Activated B cell treated with CpG ODN at 0.5 μM for 24 hours (primary cell): ENCODE results near the gene DOCK3. TPM values are rescaled to one million over a fixed set of nuclear protein-coding genes. Genes with fewer than 3 reads are reported as not detected.
A peak's percentile ranks its signal among the peaks of the same experiment; 100 is the strongest.

Experiments
- ATAC-seq: fragments of 200-7000 bp; cut with Tn5 transposase; one replicate; pipeline ENCODE4 v1.10.0; 2021; ENCODE audit warnings: low read depth, mild to moderate bottlenecking, moderate library complexity
- CTCF ChIA-PET: fragments of 350-600 bp; sonication (Branson Sonifier 250); formaldehyde crosslinking; loops from one replicate; lab custom pipeline; 2021; ENCODE audit warnings: antibody characterized with exemption; lab: Charles Lee
- POLR2A ChIA-PET: fragments of 350-600 bp; sonication (Branson Sonifier 250); formaldehyde crosslinking; loops from one replicate; lab custom pipeline; 2021; ENCODE audit warnings: antibody characterized with exemption; lab: Charles Lee
- DNase-seq: peaks from one replicate; pipeline ENCODE4 v3.0.0; 2022
- H3K27ac Mint-ChIP-seq: one replicate; pipeline ENCODE4 v1.8.0; 2020; ENCODE audit warnings: mixed read lengths
- H3K27me3 Mint-ChIP-seq: one replicate; pipeline ENCODE4 v1.8.0; 2021; ENCODE audit warnings: mixed read lengths
- H3K36me3 Mint-ChIP-seq: one replicate; pipeline ENCODE4 v1.8.0; 2021; ENCODE audit warnings: low read depth, mixed read lengths
- H3K4me1 Mint-ChIP-seq: one replicate; pipeline ENCODE4 v1.8.0; 2021; ENCODE audit warnings: mixed read lengths
- H3K4me3 Mint-ChIP-seq: one replicate; pipeline ENCODE4 v1.8.0; 2020; ENCODE audit warnings: mild to moderate bottlenecking, mixed read lengths
- H3K9me3 Mint-ChIP-seq: one replicate; pipeline ENCODE4 v1.8.0; 2020; ENCODE audit warnings: mixed read lengths
- intact Hi-C: fragments of 100-400 bp; cut with micrococcal nuclease; formaldehyde crosslinking; loops from one replicate; pipeline ENCODE4 v1.15.1; 2024
- total RNA-seq: library from RNA; stranded (reverse); gene quantifications from 2 replicates; pipeline ENCODE4 v1.2.3, GENCODE V29; 2022
- TF ChIP-seq, protein P1 (sequence below): fragments of 200-600 bp; IDR thresholded peaks from one replicate; pipeline ENCODE4 v1.8.0; 2022; ENCODE audit warnings: antibody characterized with exemption, mild to moderate bottlenecking

The DOCK3 gene
- total RNA-seq, 1 donor from 2014 or later, result 0.04 TPM

DNA sequence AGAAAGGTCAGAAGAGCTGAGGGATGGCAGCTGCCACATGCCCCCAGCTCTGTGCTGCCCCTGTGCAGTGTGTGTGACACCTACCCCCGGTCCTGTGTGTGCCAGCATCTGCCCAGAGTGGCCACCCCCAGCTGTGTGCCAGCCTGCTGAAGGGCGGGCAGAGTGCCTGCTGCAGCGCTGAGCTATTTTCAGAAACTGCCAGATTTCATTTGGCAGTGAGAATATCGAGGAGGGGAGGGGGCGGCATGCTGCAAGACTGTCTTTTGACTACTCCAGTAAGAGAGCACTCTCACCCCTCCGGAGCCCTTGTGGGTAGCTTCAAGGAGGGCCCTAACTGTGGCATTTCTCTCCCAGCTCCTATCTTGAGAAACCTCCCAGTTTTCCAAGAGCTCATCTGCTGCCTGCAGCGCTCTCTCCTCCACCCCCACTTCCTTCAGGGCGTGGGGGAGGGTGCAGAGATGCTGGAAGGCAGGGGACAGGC, 25.2 kb upstream of the DOCK3 start:
- H3K4me1 Mint-ChIP-seq, result no peaks in the 10 kb centered on the region
- POLR2A ChIA-PET, result no interaction called here
- H3K27ac Mint-ChIP-seq, result no peak overlapping the region
- CTCF ChIA-PET, result interaction anchor here (1.6 kb wide), 1 partner anchor 33 kb away, joined by 9 read pairs; the partner anchor contains the start of gene MAPKAPK3
- intact Hi-C loops, result no loop called here
- ATAC-seq, result no peak
- no peak for DNase-seq
- H3K9me3 Mint-ChIP-seq, result no peaks in the 10 kb centered on the region
- H3K4me3 Mint-ChIP-seq, result no peak overlapping the region
- H3K27me3 Mint-ChIP-seq, result no peaks in the 10 kb centered on the region
- H3K36me3 Mint-ChIP-seq, result peaks cover 31% of the 10 kb centered on the region
- TF ChIP-seq, protein P1, sequence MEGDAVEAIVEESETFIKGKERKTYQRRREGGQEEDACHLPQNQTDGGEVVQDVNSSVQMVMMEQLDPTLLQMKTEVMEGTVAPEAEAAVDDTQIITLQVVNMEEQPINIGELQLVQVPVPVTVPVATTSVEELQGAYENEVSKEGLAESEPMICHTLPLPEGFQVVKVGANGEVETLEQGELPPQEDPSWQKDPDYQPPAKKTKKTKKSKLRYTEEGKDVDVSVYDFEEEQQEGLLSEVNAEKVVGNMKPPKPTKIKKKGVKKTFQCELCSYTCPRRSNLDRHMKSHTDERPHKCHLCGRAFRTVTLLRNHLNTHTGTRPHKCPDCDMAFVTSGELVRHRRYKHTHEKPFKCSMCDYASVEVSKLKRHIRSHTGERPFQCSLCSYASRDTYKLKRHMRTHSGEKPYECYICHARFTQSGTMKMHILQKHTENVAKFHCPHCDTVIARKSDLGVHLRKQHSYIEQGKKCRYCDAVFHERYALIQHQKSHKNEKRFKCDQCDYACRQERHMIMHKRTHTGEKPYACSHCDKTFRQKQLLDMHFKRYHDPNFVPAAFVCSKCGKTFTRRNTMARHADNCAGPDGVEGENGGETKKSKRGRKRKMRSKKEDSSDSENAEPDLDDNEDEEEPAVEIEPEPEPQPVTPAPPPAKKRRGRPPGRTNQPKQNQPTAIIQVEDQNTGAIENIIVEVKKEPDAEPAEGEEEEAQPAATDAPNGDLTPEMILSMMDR, result no peak

DNA sequence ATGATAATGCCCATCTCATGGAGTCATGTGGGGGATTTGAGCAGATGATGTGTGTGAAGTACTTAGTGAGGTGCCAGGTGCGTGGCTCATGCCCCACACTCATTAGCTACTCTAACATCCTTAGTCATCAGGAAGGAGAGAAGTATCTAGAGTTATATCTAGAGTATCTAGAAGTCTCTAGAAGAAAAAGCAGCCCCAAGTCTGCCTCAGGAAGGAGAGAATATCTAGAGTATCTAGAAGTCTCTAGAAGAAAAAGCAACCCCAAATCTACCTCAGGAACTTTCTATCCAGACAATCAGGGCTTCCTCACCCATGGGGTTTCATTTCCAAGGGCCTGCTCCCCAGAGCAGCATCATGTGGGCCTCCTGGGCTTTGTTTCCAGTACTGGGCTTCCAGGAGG, 24.7 kb upstream of the DOCK3 start:
- H3K4me1 Mint-ChIP-seq, result no peaks in the 10 kb centered on the region
- no peak overlapping the region for H3K27ac Mint-ChIP-seq
- H3K36me3 Mint-ChIP-seq, result peaks cover 26% of the 10 kb centered on the region
- no peak overlapping the region for H3K4me3 Mint-ChIP-seq
- H3K27me3 Mint-ChIP-seq, result no peaks in the 10 kb centered on the region
- POLR2A ChIA-PET, result no interaction called here
- intact Hi-C loops, result no loop called here
- DNase-seq (no peak), ATAC-seq (no peak)
- CTCF ChIA-PET, result interaction anchor here (1.6 kb wide), 1 partner anchor 34 kb away, joined by 9 read pairs; the partner anchor contains the start of gene MAPKAPK3
- no peaks in the 10 kb centered on the region for H3K9me3 Mint-ChIP-seq
- TF ChIP-seq, protein P1, result no peak

DNA sequence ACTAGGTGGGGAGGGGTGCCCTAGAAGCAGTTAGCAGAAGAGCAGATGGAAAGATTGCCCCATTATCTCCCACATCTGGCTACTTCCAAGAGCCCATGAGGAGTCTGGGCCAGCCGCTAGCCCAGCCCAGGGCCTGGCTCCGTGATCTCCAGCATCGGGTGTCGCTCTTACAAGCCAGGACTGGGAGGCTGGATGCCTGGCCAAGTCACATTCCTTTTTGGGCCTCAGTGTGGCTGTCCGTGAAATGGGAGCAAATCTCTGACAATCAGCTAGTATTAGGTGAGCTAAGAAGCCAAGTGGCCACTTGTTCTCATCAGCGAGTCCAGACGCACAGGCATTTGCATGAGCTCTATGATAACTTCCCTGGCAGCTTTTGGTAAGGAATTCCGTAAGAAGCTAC, 23.3 kb upstream of the DOCK3 start:
- ATAC-seq (no peak), DNase-seq (no peak)
- Mint-ChIP-seq H3K36me3 (peaks cover 15% of the 10 kb centered on the region), H3K27me3 (no peaks in the 10 kb centered on the region), H3K27ac (no peak overlapping the region), H3K9me3 (no peaks in the 10 kb centered on the region), H3K4me3 (no peak overlapping the region), H3K4me1 (no peaks in the 10 kb centered on the region)
- intact Hi-C loops, result no loop called here
- TF ChIP-seq, protein P1, result no peak
- CTCF ChIA-PET, result interaction anchor here (1.1 to 4.8 kb wide), 4 partner anchors 28 to 60 kb away, joined by 3 to 60 read pairs (median 15); partner anchors contain the start of gene MAPKAPK3
- POLR2A ChIA-PET, result no interaction called here

DNA sequence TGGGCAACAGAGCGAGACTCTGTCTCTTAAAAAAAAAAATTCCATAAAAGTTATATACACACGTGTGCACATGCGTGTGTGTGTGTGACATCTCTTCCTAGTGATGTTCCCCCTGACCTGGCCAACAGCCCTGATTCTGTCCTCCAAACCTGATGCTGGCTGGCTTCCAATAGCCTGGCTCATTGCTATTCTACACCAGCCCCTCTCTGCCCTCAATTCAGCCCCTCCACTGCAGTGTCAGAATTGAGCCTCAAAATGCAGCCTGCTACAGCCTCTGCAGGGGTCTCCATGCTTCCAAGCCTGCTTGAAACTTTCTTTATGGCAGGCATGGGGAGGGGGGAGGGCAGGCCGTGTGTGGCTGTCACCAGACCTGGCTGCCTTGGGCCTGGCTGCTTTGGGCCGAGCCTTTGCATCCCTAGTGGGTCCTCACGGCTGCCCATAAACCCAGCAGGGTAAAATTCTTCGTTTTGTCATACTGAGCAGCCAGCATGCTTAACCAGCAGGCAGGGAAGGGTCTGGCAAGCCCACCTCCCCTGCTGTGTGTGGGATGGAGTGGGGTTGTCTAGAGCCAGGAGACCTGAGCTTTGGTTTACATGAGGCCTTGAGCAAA, 22.7 kb upstream of the DOCK3 start:
- Mint-ChIP-seq H3K4me1 (no peaks in the 10 kb centered on the region), H3K9me3 (no peaks in the 10 kb centered on the region), H3K4me3 (no peak overlapping the region), H3K27me3 (peaks cover 1% of the 10 kb centered on the region), H3K36me3 (peaks cover 9% of the 10 kb centered on the region), H3K27ac (no peak overlapping the region)
- CTCF ChIA-PET, result interaction anchor here (1.1 to 4.8 kb wide), 7 partner anchors 29 to 82 kb away, joined by 3 to 60 read pairs (median 9); partner anchors contain the start of genes CISH, HEMK1 and MAPKAPK3
- ATAC-seq (no peak), DNase-seq (no peak)
- TF ChIP-seq, protein P1, result no peak
- intact Hi-C loops, result loop anchor here (1.0 kb wide), 1 partner anchor 36 kb away; no protein-coding TSS in a partner anchor
- POLR2A ChIA-PET, result interaction anchor here (1.1 to 1.5 kb wide), 2 partner anchors 36 to 41 kb away, joined by 4 to 5 read pairs; partner anchors contain the start of gene CISH

DNA sequence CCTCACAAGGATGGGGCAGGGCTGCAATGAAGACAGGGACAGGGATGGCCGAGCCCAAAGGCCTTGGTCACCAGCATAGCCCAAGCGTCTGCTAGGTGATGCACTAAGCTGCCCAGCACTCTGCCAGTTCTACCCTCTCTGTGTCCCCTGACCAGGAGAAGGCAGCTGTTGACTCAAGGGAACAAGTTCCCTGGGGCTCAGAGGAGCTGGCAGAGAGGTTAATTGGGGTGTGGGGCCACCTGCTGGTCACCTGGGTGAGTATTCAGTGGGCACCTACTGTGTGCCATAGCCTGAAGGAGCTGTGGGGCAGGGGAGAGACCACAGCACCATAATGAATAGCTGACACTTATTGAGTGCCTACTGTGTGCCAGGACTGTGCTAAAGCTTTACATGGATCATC, 22.0 kb upstream of the DOCK3 start:
- Mint-ChIP-seq H3K36me3 (peaks cover 4% of the 10 kb centered on the region), H3K27ac (no peak overlapping the region), H3K9me3 (no peaks in the 10 kb centered on the region), H3K4me1 (no peaks in the 10 kb centered on the region), H3K4me3 (no peak overlapping the region), H3K27me3 (peaks cover 1% of the 10 kb centered on the region)
- TF ChIP-seq, protein P1, result no peak
- intact Hi-C loops, result loop anchor here (1.0 kb wide), 1 partner anchor 36 kb away; no protein-coding TSS in a partner anchor
- ATAC-seq (peak; percentile 60), DNase-seq (peak; percentile 33)
- CTCF ChIA-PET, result interaction anchor here (1.5 to 4.8 kb wide), 6 partner anchors 34 to 83 kb away, joined by 3 to 60 read pairs (median 10); partner anchors contain the start of genes CISH, HEMK1 and MAPKAPK3
- POLR2A ChIA-PET, result interaction anchor here (0.6 to 1.5 kb wide), 3 partner anchors 37 to 1897 kb away, joined by 4 to 5 read pairs (median 5); partner anchors contain the start of gene CISH
